SK-N-SH (cell line): ENCODE results near the gene AGL. TPM values are rescaled to one million over a fixed set of nuclear protein-coding genes. Genes with fewer than 3 reads are reported as not detected.

ENCODE experiments used
- CTCF ChIA-PET: fragments of 300-600, 350-600 bp; formaldehyde crosslinking; extraction: SDS; loops from one replicate; lab custom pipeline; 2021; lab: Yijun Ruan, JAX
- POLR2A ChIA-PET: fragments of 350-600 bp; sonication (Branson Sonifier 250); formaldehyde crosslinking; extraction: SDS; loops from one replicate; lab custom pipeline; 2020; ENCODE audit warnings: antibody characterized with exemption, inconsistent platforms; lab: Yijun Ruan, JAX
- DNase-seq: peaks from one replicate; pipeline ENCODE4 v3.0.0; 2012
- H2AFZ ChIP-seq: fragments of 200-600 bp; sonication (generic); 2 replicates; pipeline ENCODE4 v1.8.1; 2016; ENCODE audit warnings: antibody characterized with exemption, mild to moderate bottlenecking, low read depth
- H3F3A ChIP-seq: fragments of 200-600 bp; sonication (generic); replicated peaks from 2 replicates; pipeline ENCODE3; 2016; ENCODE audit warnings: antibody characterized with exemption, mild to moderate bottlenecking; ENCODE audit not compliant: insufficient read depth
- H3K27ac ChIP-seq, 2 experiments: fragments of 200-500 bp in 1 of 2; fragments of 200-600 bp in 1 of 2; sonication (Bioruptor generic) in 1 of 2; sonication (generic), shearing (Covaris generic) in 1 of 2; 2 replicates each; pipeline versions ENCODE4 v1.5.1 to v1.6.1; 2014 to 2016; ENCODE audit warnings: low read depth in 2 of 2, inconsistent platforms in 1 of 2, low read length in 1 of 2, mild to moderate bottlenecking in 1 of 2, mixed read lengths in 1 of 2
- H3K27me3 ChIP-seq: fragments of 200-600 bp; sonication (generic), shearing (Covaris generic); 2 replicates; pipeline ENCODE4 v1.6.1; 2016; ENCODE audit warnings: mixed run types; ENCODE audit not compliant: insufficient read depth
- H3K36me3 ChIP-seq, 2 experiments: fragments of 200-500 bp in 1 of 2; fragments of 200-600 bp in 1 of 2; sonication (Bioruptor generic) in 1 of 2; sonication (generic) in 1 of 2; replicated peaks in 1 of 2; 2 replicates each; pipeline versions ENCODE3 to v1.5.1; 2014 to 2016; ENCODE audit warnings: low read length in 1 of 2, mild to moderate bottlenecking in 1 of 2; ENCODE audit not compliant: insufficient read depth in 2 of 2, control insufficient read depth in 1 of 2
- H3K4me1 ChIP-seq, 2 experiments: fragments of 200-500 bp in 1 of 2; fragments of 200-600 bp in 1 of 2; sonication (Bioruptor generic) in 1 of 2; sonication (generic), shearing (Covaris generic) in 1 of 2; 2 replicates each; pipeline versions ENCODE4 v1.5.1 to v1.6.1; 2014 to 2016; ENCODE audit warnings: low read depth in 1 of 2, low read length in 1 of 2, mixed run types in 1 of 2; ENCODE audit not compliant: insufficient read depth in 2 of 2, control insufficient read depth in 1 of 2
- H3K4me2 ChIP-seq: fragments of 200-600 bp; sonication (generic), shearing (Covaris generic); 2 replicates; pipeline ENCODE4 v1.6.1; 2017; ENCODE audit warnings: mixed run types
- H3K4me3 ChIP-seq, 2 experiments: fragments of 200-500 bp in 1 of 2; fragments of 200-600 bp in 1 of 2; sonication (Bioruptor generic) in 1 of 2; sonication (generic), shearing (Covaris generic) in 1 of 2; 2 replicates each; pipeline versions ENCODE4 v1.5.1 to v1.8.1; 2014 to 2016; ENCODE audit warnings: low read depth in 2 of 2, inconsistent platforms in 1 of 2, low read length in 1 of 2, mild to moderate bottlenecking in 1 of 2, mixed read lengths in 1 of 2, moderate library complexity in 1 of 2
- H3K79me2 ChIP-seq: fragments of 200-600 bp; sonication (generic); 2 replicates; pipeline ENCODE4 v1.8.1; 2017; ENCODE audit warnings: mild to moderate bottlenecking; ENCODE audit not compliant: insufficient read depth
- H3K9ac ChIP-seq: fragments of 200-600 bp; sonication (generic); 2 replicates; pipeline ENCODE4 v1.6.1; 2017; ENCODE audit warnings: mixed run types
- H3K9me2 ChIP-seq: fragments of 200-600 bp; sonication (generic); 2 replicates; pipeline ENCODE4 v1.6.1; 2017; ENCODE audit warnings: mixed run types
- H3K9me3 ChIP-seq: fragments of 200-600 bp; sonication (generic); 2 replicates; pipeline ENCODE4 v1.6.1; 2017; ENCODE audit warnings: mixed run types, mild to moderate bottlenecking, moderate library complexity
- H4K20me1 ChIP-seq: fragments of 200-600 bp; sonication (generic); 2 replicates; pipeline ENCODE4 v1.6.1; 2017; ENCODE audit warnings: mild to moderate bottlenecking, mixed run types; ENCODE audit not compliant: insufficient read depth
- CHD2 ChIP-seq: fragments of 150-350 bp; IDR thresholded peaks from 2 replicates; pipeline ENCODE4 v1.6.1; 2018; ENCODE audit warnings: low read length; ENCODE audit not compliant: partially characterized antibody
- CTCF ChIP-seq: fragments of 200-600 bp; sonication (generic); IDR thresholded peaks from 2 replicates; pipeline ENCODE4 v1.6.1; 2017; ENCODE audit warnings: antibody characterized with exemption, mild to moderate bottlenecking, moderate library complexity
- JUND ChIP-seq: IDR thresholded peaks from 2 replicates; pipeline ENCODE4 v1.4.0; 2012
- PBX3 ChIP-seq: IDR thresholded peaks from 2 replicates; pipeline ENCODE4; 2012
- RCOR1 ChIP-seq: fragments of 150-350 bp; IDR thresholded peaks from 2 replicates; pipeline ENCODE4 v1.6.1; 2017; ENCODE audit warnings: antibody characterized with exemption, low read length
- RXRA ChIP-seq: IDR thresholded peaks from 2 replicates; pipeline ENCODE4 v1.4.0; 2012; ENCODE audit warnings: low read depth, mild to moderate bottlenecking, borderline replicate concordance
- SMC3 ChIP-seq: IDR thresholded peaks from 2 replicates; pipeline ENCODE4 v1.6.1; 2012; ENCODE audit warnings: low read depth, low read length, improper control_type of control experiment
- TAF1 ChIP-seq: IDR thresholded peaks from 2 replicates; pipeline ENCODE4 v1.6.1; 2012; ENCODE audit warnings: low read depth, mild to moderate bottlenecking, low read length, moderate library complexity, borderline replicate concordance
- TEAD4 ChIP-seq: IDR thresholded peaks from 2 replicates; pipeline ENCODE4 v1.4.0; 2012; ENCODE audit warnings: mild to moderate bottlenecking, borderline replicate concordance; ENCODE audit not compliant: insufficient read depth
- WGBS: methylation state at CpG from one replicate; pipeline ENCODE4 v1.1.6; 2017; ENCODE audit warnings: low lambda C conversion rate; 5-methylcytosine and 5-hydroxymethylcytosine counted together
- polyA plus RNA-seq, 3 experiments: library from polyadenylated mRNA; depleted of rRNA; stranded (reverse); fragments of >200 nt; gene quantifications; 2 replicates each; pipeline ENCODE4 v1.2.3, GENCODE V29; 2012
- TF ChIP-seq, protein P1 (sequence below): fragments of 150-350 bp; IDR thresholded peaks from 2 replicates; pipeline ENCODE4 v1.6.1; 2016; ENCODE audit warnings: mild to moderate bottlenecking, low read depth, low read length
- TF ChIP-seq, protein P2 (sequence below): fragments of 150-350 bp; IDR thresholded peaks from 2 replicates; pipeline ENCODE4 v1.6.1; 2017; ENCODE audit warnings: antibody characterized with exemption, low read length, low read depth, borderline replicate concordance

AGL gene
- polyA plus RNA-seq, 1 of the 3 experiments (the other 2 are of a cell fraction), result 1.5 TPM

GRCh38 chr1:99952522-99952921 lies 102.4 kb downstream of the AGL start:
- Histone ChIP-seq H4K20me1 (no peaks in the 10 kb centered on the region), H3K9ac (no peak overlapping the region), H3K36me3 (no peaks in the 10 kb centered on the region), H3K4me2 (no peak overlapping the region), H2AFZ (no peak overlapping the region), H3K9me2 (no peaks in the 10 kb centered on the region), H3K79me2 (no peaks in the 10 kb centered on the region), H3K9me3 (no peaks in the 10 kb centered on the region), H3K4me1 (no peaks in the 10 kb centered on the region), H3F3A (peaks cover 6% of the 10 kb centered on the region), H3K27ac (no peak overlapping the region), H3K27me3 (no peaks in the 10 kb centered on the region), H3K4me3 (no peak overlapping the region)
- CTCF ChIA-PET, result no interaction called here
- 53% methylated on average over 1 of the region's 1 CpG for WGBS
- no peak for DNase-seq
- TF ChIP-seq CTCF, result no peak
- POLR2A ChIA-PET, result no interaction called here

GRCh38 chr1:99955375-99955774 lies 105.2 kb downstream of the AGL start:
- ChIA-PET CTCF (no interaction called here), POLR2A (no interaction called here)
- TF ChIP-seq RCOR1 (no peak), PBX3 (no peak), SMC3 (no peak), TAF1 (no peak), TEAD4 (no peak), RXRA (no peak), CHD2 (no peak), JUND (no peak)
- TF ChIP-seq, protein P1, sequence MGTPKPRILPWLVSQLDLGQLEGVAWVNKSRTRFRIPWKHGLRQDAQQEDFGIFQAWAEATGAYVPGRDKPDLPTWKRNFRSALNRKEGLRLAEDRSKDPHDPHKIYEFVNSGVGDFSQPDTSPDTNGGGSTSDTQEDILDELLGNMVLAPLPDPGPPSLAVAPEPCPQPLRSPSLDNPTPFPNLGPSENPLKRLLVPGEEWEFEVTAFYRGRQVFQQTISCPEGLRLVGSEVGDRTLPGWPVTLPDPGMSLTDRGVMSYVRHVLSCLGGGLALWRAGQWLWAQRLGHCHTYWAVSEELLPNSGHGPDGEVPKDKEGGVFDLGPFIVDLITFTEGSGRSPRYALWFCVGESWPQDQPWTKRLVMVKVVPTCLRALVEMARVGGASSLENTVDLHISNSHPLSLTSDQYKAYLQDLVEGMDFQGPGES, result no peak
- TF ChIP-seq, protein P2, sequence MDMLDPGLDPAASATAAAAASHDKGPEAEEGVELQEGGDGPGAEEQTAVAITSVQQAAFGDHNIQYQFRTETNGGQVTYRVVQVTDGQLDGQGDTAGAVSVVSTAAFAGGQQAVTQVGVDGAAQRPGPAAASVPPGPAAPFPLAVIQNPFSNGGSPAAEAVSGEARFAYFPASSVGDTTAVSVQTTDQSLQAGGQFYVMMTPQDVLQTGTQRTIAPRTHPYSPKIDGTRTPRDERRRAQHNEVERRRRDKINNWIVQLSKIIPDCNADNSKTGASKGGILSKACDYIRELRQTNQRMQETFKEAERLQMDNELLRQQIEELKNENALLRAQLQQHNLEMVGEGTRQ, result no peak
- Histone ChIP-seq H3K36me3 (no peaks in the 10 kb centered on the region), H3K4me3 (no peak overlapping the region), H3K9me3 (no peaks in the 10 kb centered on the region), H3K79me2 (no peaks in the 10 kb centered on the region), H3K27ac (no peak overlapping the region), H3K9me2 (no peaks in the 10 kb centered on the region), H2AFZ (no peak overlapping the region), H3K4me2 (no peak overlapping the region), H3K4me1 (no peaks in the 10 kb centered on the region), H4K20me1 (no peaks in the 10 kb centered on the region), H3F3A (peaks cover 6% of the 10 kb centered on the region), H3K9ac (no peak overlapping the region), H3K27me3 (no peaks in the 10 kb centered on the region)
- DNase-seq, result no peak
- WGBS, result 74% methylated on average over 3 of the region's 3 CpGs
